Activated T-cell treated with anti-CD3 and anti-CD28 coated beads, Interleukin-2, amount 50 U/mL, for 24 hours (primary cell): ENCODE data around the gene WIPF2.

Experiments
- DNase-seq: peaks from one replicate; pipeline ENCODE4 v3.0.0-alpha.2; 2020
- H3K27ac Mint-ChIP-seq: 2 replicates; pipeline ENCODE4 v1.8.0; 2020; ENCODE audit warnings: mild to moderate bottlenecking, mixed read lengths
- H3K27me3 Mint-ChIP-seq: 2 replicates; pipeline ENCODE4 v1.8.0; 2020; ENCODE audit warnings: mixed read lengths
- H3K36me3 Mint-ChIP-seq: 2 replicates; pipeline ENCODE4 v1.8.0; 2020; ENCODE audit warnings: low read depth, mixed read lengths
- H3K4me1 Mint-ChIP-seq: 2 replicates; pipeline ENCODE4 v1.8.0; 2020; ENCODE audit warnings: low read depth, mixed read lengths
- H3K4me3 Mint-ChIP-seq: 2 replicates; pipeline ENCODE4 v1.8.0; 2020; ENCODE audit warnings: mild to moderate bottlenecking, moderate library complexity, mixed read lengths
- H3K9me3 Mint-ChIP-seq: 2 replicates; pipeline ENCODE4 v1.8.0; 2020; ENCODE audit warnings: mixed read lengths

WIPF2 gene

DNA sequence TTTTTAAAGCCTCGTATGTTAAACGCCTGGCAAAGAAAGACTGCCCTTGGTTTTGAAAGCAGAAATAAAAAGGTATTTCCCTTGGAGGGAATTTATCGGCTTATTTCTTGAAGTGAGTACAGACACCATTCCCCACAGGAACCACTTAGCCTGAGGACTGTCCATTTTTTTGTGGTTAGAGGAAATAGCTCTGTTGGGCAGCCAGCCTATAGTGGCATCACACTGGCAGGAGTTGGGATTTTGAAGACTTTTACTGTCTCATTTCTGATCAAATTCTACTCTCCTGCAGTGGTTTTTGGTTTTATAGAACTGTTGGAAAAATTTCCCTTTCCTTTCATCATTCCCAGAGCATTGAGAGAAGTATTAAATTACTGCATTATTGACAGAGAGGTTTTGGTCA is 34.5 kb downstream of the WIPF2 start:
- H3K4me3 Mint-ChIP-seq = no peak overlapping the region

DNA sequence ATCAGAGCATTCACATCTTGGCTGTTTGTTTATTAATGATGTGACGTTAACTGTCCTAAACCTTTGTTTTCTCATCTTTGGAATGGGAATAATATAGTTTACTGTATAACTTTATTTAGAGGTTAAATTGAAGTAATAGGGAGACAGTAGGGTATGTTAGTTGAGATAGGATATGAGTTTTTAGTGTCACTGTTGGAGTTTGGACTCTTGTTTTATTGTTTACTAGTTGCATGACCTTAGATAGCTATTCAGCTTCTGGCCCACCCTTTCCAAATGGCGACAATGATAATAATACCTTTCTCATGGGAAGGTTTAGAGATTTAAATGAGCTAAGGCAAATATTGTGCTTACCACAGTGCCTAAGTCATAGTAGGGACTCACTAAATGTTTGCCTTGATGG is 40.4 kb downstream of the WIPF2 start:
- Mint-ChIP-seq H3K27ac (no peak overlapping the region), H3K9me3 (no peaks in the 10 kb centered on the region), H3K27me3 (no peaks in the 10 kb centered on the region), H3K4me1 (peaks cover 12% of the 10 kb centered on the region), H3K36me3 (peaks cover 64% of the 10 kb centered on the region), H3K4me3 (no peak overlapping the region)
- no peak for DNase-seq

More for the DNA sequence above, 34.5 kb downstream of the WIPF2 start:
- Mint-ChIP-seq H3K27me3 (no peaks in the 10 kb centered on the region), H3K27ac (no peak overlapping the region), H3K4me1 (peaks cover 25% of the 10 kb centered on the region), H3K36me3 (peaks cover 34% of the 10 kb centered on the region), H3K9me3 (no peaks in the 10 kb centered on the region)
- DNase-seq = no peak

DNA sequence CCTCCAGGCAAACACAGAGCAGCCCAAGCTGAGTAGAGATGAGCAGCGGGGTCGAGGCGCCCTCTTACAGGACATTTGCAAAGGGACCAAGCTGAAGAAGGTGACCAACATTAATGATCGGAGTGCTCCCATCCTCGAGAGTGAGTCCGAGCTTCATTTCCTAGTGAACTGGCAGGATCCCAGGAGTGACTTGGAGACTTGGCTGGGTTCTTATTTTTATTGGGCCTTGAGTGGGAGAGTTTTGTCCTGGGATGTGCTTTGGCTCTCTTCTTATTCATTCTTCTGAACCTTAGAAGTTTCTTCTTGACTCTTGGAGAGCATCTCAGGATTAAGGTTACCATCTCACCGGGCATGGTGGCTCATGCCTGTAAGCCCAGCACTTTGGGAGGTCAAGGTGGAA is 41.4 kb downstream of the WIPF2 start:
- Mint-ChIP-seq H3K9me3 (no peaks in the 10 kb centered on the region), H3K4me1 (peaks cover 12% of the 10 kb centered on the region), H3K4me3 (no peak overlapping the region), H3K27ac (peak overlapping the region; percentile 14), H3K27me3 (no peaks in the 10 kb centered on the region), H3K36me3 (peaks cover 64% of the 10 kb centered on the region)
- no peak for DNase-seq

DNA sequence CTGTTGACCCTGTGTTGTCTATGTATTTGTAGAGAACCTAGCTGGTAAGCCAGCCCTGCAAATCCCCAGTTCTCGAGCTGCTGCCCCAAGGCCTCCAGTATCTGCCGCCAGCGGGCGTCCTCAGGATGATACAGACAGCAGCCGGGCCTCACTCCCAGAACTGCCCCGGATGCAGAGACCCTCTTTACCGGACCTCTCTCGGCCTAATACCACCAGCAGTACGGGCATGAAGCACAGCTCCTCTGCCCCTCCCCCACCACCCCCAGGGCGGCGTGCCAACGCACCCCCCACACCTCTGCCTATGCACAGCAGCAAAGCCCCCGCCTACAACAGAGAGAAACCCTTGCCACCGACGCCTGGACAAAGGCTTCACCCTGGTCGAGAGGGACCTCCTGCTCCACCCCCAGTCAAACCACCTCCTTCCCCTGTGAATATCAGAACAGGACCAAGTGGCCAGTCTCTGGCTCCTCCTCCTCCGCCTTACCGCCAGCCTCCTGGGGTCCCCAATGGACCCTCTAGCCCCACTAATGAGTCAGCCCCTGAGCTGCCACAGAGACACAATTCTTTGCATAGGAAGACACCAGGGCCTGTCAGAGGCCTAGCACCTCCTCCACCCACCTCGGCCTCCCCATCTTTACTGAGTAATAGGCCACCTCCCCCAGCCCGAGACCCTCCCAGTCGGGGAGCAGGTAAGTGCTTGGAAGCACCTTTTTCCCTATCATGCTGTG is 45.5 kb downstream of the WIPF2 start:
- no peaks in the 10 kb centered on the region for H3K27me3 Mint-ChIP-seq
- H3K36me3 Mint-ChIP-seq = peaks cover 37% of the 10 kb centered on the region
- DNase-seq = no peak
- H3K4me1 Mint-ChIP-seq = peaks cover 11% of the 10 kb centered on the region
- peak overlapping the region; percentile 38 for H3K27ac Mint-ChIP-seq
- no peaks in the 10 kb centered on the region for H3K9me3 Mint-ChIP-seq
- H3K4me3 Mint-ChIP-seq = no peak overlapping the region

DNA sequence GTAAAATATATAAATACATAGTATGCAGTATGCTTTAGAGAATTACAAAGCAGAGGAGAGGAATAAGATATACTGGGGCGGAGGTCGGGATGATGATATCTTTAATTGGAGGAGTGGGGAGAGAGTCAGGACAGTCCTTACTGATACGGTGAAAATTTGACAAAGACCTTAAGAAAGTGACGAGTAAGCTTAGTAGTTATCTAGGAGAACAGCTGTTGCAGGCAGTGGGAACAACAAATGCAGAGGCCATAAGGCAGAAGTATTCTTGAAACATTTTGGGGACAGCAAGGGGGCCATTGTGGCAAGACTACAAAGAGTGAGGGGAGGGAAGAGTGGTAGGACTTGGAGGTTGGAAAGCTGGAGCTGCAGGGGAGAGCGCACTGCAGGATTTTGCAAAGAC is 46.2 kb downstream of the WIPF2 start:
- H3K27ac Mint-ChIP-seq = no peak overlapping the region
- H3K27me3 Mint-ChIP-seq = no peaks in the 10 kb centered on the region
- peaks cover 11% of the 10 kb centered on the region for H3K4me1 Mint-ChIP-seq
- H3K36me3 Mint-ChIP-seq = peaks cover 33% of the 10 kb centered on the region
- no peaks in the 10 kb centered on the region for H3K9me3 Mint-ChIP-seq
- no peak overlapping the region for H3K4me3 Mint-ChIP-seq
- no peak for DNase-seq

DNA sequence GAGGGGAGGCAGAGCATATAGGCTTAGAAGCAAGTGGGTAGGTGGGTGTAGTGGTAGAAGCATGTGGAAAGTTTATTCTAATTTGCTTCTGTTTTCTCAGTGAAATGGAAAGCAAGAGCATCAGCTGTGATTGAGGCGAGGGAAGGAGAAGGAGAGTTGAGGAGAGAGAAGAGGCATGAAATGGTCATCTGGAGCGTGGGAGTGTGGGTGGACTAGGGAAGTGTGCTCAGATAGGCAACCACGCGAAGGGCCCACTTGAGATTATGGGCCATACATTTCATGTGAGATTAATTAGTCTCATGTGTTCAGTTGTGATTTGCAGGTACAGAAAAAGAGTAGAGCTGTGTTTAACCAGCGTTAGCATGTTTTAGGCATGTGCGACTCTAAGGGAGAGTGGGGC is 47.8 kb downstream of the WIPF2 start:
- Mint-ChIP-seq H3K9me3 (no peaks in the 10 kb centered on the region), H3K27me3 (no peaks in the 10 kb centered on the region), H3K4me3 (no peak overlapping the region), H3K36me3 (peaks cover 34% of the 10 kb centered on the region), H3K27ac (no peak overlapping the region), H3K4me1 (peaks cover 10% of the 10 kb centered on the region)
- DNase-seq = no peak

DNA sequence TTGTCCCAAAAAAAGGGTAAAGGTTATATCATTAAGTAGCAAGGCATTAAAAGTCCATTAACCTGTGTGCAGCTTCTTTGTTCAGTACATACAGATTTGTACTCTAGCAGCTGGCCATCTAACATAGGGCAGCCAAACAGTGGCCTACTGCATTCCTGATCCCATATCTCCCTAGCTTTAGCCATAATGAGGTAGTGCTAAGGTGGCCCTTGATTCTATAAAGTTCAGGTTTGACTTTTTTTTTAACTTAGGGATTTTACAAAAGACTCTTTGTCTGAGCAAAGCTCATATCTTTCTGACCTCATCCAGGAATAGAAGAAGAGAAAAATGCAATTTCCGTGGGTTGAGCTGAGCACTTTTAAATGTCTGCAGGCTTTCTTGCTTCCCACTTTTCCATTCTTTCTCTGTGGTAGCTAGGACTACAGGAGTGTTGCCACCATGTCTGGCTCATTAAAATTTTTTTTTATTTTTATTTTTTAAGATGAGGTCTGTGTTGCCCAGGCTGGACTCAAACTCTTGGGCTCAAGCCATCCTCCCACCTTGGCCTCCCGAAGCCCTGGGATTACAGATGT is 49.1 kb downstream of the WIPF2 start:
- H3K27me3 Mint-ChIP-seq = no peaks in the 10 kb centered on the region
- DNase-seq = no peak
- H3K9me3 Mint-ChIP-seq = no peaks in the 10 kb centered on the region
- H3K36me3 Mint-ChIP-seq = peaks cover 32% of the 10 kb centered on the region
- H3K4me3 Mint-ChIP-seq = no peak overlapping the region
- no peak overlapping the region for H3K27ac Mint-ChIP-seq
- H3K4me1 Mint-ChIP-seq = no peaks in the 10 kb centered on the region

DNA sequence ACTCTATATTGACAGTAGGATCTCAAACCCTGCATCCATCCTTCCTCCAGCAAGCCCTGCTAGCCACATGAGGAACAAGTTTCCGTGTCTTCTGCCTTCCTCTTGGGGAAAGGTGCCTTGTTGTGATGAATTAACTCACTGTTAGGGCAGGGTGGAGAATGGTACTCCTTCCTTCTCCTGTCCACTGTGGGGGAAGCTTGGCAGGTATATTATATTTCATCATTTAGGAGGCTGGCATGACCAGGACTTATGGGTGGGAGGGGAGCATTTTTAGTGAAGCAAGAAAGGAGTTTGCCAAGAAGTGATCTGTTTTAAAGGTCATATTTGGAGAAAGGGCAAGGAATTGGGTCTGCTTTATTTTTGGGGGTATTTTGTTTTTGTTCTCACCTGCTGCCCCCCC is 59.3 kb downstream of the WIPF2 start:
- peaks cover 85% of the 10 kb centered on the region for H3K36me3 Mint-ChIP-seq
- peak overlapping the region; percentile 73 for H3K27ac Mint-ChIP-seq
- H3K4me3 Mint-ChIP-seq = no peak overlapping the region
- H3K9me3 Mint-ChIP-seq = no peaks in the 10 kb centered on the region
- H3K27me3 Mint-ChIP-seq = no peaks in the 10 kb centered on the region
- no peak for DNase-seq
- H3K4me1 Mint-ChIP-seq = peaks cover 38% of the 10 kb centered on the region

DNA sequence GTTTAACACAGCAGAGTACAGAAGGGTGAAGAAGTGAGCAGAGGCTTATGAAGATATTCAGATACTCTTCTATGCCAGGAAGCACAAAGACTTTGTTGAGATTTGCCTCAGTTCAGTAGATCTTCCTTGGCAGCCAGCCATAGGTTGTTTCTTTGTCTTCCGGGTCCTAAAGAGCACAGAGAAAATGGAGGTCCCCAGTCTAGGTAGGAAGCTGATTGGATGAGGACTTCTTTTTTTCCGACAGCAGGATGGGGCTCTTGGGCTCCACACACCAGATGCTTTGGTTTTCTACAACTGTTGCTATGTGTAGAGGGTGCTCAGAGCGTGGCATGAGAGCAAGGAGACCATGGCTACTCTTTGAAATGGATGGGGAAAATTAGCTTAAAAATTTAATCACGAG is 60.3 kb downstream of the WIPF2 start:
- Mint-ChIP-seq H3K4me1 (peaks cover 48% of the 10 kb centered on the region), H3K27ac (peak overlapping the region; percentile 71), H3K36me3 (peaks cover 79% of the 10 kb centered on the region), H3K9me3 (no peaks in the 10 kb centered on the region), H3K4me3 (no peak overlapping the region), H3K27me3 (no peaks in the 10 kb centered on the region)
- no peak for DNase-seq

DNA sequence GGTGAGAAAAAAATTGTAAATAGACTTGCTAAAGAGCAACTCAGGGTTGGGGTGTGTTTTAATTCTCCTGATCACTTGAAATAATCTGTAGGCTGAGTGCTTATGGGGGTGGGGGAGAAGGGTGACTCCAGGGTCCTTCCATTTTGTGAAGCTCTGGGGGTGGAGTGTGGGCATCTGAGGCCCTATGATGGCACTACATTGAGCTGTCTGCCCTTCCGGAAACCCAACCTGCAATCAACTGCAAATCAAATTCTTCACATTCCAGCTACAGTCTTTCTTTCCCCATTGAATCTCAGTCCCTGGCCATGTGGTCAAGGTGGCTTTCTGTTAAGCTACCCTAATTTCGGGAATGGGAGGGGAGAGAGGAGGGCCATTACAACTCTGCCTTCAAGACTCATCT is 62.6 kb downstream of the WIPF2 start:
- H3K27me3 Mint-ChIP-seq = no peaks in the 10 kb centered on the region
- peaks cover 61% of the 10 kb centered on the region for H3K36me3 Mint-ChIP-seq
- peak overlapping the region; percentile 69 for H3K27ac Mint-ChIP-seq

DNA sequence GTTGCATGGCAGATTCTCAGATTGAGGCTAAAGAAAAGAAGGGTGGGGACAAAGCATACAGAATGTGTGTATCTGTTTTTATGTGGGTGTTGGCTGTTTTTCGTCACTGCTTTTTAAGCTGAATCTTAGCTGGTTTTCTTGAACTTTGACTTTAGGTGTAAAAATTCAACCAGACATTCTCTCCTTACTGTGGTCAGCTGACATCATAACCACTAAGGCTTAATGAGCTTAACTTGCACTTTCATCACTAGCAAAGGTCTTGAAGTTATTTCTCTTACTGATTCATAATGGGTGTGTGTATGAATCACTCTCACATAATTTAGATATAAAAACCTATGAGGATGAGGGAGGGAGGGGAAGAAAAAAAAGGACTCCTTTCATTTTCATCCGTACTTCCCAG is 64.6 kb downstream of the WIPF2 start:
- no peaks in the 10 kb centered on the region for H3K9me3 Mint-ChIP-seq
- DNase-seq = no peak
- H3K27me3 Mint-ChIP-seq = no peaks in the 10 kb centered on the region
- H3K4me3 Mint-ChIP-seq = peak overlapping the region; percentile 51
- peaks cover 65% of the 10 kb centered on the region for H3K4me1 Mint-ChIP-seq
- peak overlapping the region; percentile 93 for H3K27ac Mint-ChIP-seq
- H3K36me3 Mint-ChIP-seq = peaks cover 53% of the 10 kb centered on the region

More for the DNA sequence above, 62.6 kb downstream of the WIPF2 start:
- peaks cover 62% of the 10 kb centered on the region for H3K4me1 Mint-ChIP-seq
- H3K4me3 Mint-ChIP-seq = no peak overlapping the region
- DNase-seq = no peak
- no peaks in the 10 kb centered on the region for H3K9me3 Mint-ChIP-seq

DNA sequence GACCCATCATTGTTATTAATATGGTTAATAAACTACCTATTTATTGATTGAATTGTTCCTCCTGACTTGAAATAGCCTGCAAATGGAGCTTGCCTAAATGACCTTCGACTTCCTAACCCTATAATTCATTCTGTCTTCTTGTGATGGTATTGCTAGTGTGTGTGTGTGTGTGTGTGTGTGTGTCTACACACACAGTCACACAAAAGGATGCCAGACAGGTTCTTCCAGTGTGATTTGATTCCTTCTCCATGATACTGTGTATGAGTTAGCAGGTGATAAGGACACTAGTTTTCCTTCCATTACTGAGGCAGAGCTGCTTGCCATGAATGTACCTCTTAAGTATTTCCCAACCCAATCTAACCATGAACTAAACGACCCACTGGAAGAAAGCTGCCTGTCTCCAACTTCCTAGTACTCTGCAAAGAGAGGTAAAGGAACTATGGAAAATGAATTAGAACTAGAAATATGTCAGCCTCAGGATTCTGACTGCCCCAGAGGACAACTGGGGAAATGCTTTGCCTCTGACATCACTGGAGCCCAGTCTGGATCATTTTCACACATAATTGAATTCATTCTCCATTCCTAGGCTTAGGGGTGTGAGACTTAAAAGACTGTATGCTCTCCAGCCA is 65.1 kb downstream of the WIPF2 start:
- no peak for DNase-seq
- H3K27ac Mint-ChIP-seq = peak overlapping the region; percentile 93
- peak overlapping the region; percentile 51 for H3K4me3 Mint-ChIP-seq
- no peaks in the 10 kb centered on the region for H3K27me3 Mint-ChIP-seq
- H3K36me3 Mint-ChIP-seq = peaks cover 53% of the 10 kb centered on the region
- peaks cover 65% of the 10 kb centered on the region for H3K4me1 Mint-ChIP-seq
- no peaks in the 10 kb centered on the region for H3K9me3 Mint-ChIP-seq

DNA sequence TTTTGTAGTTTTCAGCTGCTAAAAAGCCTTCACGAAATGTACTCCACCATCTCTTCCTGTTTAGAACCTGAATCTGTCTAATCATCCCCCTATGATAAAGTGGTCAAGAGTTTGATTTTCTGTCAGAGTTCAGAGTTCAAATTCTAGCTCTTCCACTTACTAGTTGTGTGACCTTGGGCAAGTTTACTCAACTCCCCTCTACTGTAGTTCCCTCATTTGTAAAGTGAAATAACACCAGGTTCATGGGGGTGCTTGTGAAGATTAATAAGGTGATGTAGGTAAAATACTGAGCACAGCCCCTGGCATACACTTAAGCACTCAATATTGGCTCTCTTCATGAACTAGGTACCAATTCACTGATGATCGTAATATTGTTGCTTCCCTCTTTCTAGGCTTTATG is 67.4 kb downstream of the WIPF2 start:
- Mint-ChIP-seq H3K27me3 (no peaks in the 10 kb centered on the region), H3K4me1 (peaks cover 77% of the 10 kb centered on the region), H3K36me3 (peaks cover 53% of the 10 kb centered on the region), H3K27ac (peak overlapping the region; percentile 30), H3K9me3 (no peaks in the 10 kb centered on the region), H3K4me3 (no peak overlapping the region)
- no peak for DNase-seq

DNA sequence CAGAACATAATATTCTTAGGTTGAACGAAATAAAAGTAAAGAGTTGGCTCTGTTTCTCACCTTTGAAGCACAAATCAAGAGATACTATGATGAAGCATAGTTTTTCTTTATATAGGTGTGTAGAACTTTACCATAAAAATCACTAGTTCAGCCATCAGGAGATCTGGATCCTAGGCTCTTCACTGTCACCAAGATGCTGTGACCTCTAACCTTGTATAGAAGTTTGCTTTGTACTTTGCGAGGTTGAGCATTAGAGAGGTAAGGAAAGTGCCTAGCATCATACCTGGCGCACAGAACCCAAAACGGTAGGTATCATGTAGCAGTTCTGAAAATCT is 68.0 kb downstream of the WIPF2 start:
- H3K27ac Mint-ChIP-seq = peak overlapping the region; percentile 99
- no peak for DNase-seq
- H3K36me3 Mint-ChIP-seq = peaks cover 52% of the 10 kb centered on the region
- H3K4me1 Mint-ChIP-seq = peaks cover 71% of the 10 kb centered on the region
- H3K27me3 Mint-ChIP-seq = no peaks in the 10 kb centered on the region
- H3K4me3 Mint-ChIP-seq = peak overlapping the region; percentile 95
- H3K9me3 Mint-ChIP-seq = no peaks in the 10 kb centered on the region
